ENCODE data around the gene KLK11. TPM values are rescaled to one million over a fixed set of nuclear protein-coding genes. Genes with fewer than 3 reads are reported as not detected.

The KLK11 gene
- total and polyA plus RNA-seq, 5 donors: 0.14 to 0.69 (median 0.50) TPM; not detected in 1

Other genes with a start within 250 kb of the KLK11 start
- not detected for gene ACP4, start 236.2 kb downstream of the KLK11 start, total RNA-seq
- not detected for gene ACP4, start 236.2 kb downstream of the KLK11 start, polyA plus RNA-seq
- under 1 TPM in 2 of 4 donors, not detected in 2; 0.54 to 0.82 TPM for gene KLK1, start 202.8 kb downstream of the KLK11 start, total RNA-seq
- 0.18 TPM for gene KLK1, start 202.8 kb downstream of the KLK11 start, polyA plus RNA-seq
- gene KLK15, start 193.0 kb downstream of the KLK11 start, total RNA-seq: not detected
- gene KLK15, start 193.0 kb downstream of the KLK11 start, polyA plus RNA-seq: not detected
- gene KLK3, start 171.7 kb downstream of the KLK11 start, total RNA-seq: not detected
- not detected for gene KLK3, start 171.7 kb downstream of the KLK11 start, polyA plus RNA-seq
- gene KLK2, start 153.2 kb downstream of the KLK11 start, total RNA-seq: not detected
- gene KLK2, start 153.2 kb downstream of the KLK11 start, polyA plus RNA-seq: not detected
- not detected for gene KLK4, start 115.2 kb downstream of the KLK11 start, total RNA-seq
- gene KLK4, start 115.2 kb downstream of the KLK11 start, polyA plus RNA-seq: not detected
- gene KLK5, start 73.6 kb downstream of the KLK11 start, total RNA-seq: not detected
- gene KLK5, start 73.6 kb downstream of the KLK11 start, polyA plus RNA-seq: not detected
- not detected for gene KLK6, start 57.0 kb downstream of the KLK11 start, total RNA-seq
- gene KLK6, start 57.0 kb downstream of the KLK11 start, polyA plus RNA-seq: not detected
- not detected for gene KLK7, start 42.7 kb downstream of the KLK11 start, total RNA-seq
- not detected for gene KLK7, start 42.7 kb downstream of the KLK11 start, polyA plus RNA-seq
- not detected for gene KLK8, start 25.0 kb downstream of the KLK11 start, total RNA-seq
- gene KLK8, start 25.0 kb downstream of the KLK11 start, polyA plus RNA-seq: 0.07 TPM
- under 1 TPM in 3 of 4 donors, not detected in 1; 0.48 to 0.89 (median 0.50) TPM for gene KLK10, start 6.9 kb downstream of the KLK11 start, total RNA-seq
- 0.48 TPM for gene KLK10, start 6.9 kb downstream of the KLK11 start, polyA plus RNA-seq
- gene KLK12, start 8.4 kb upstream of the KLK11 start, total RNA-seq: not detected
- gene KLK12, start 8.4 kb upstream of the KLK11 start, polyA plus RNA-seq: not detected
- gene KLK13, start 38.5 kb upstream of the KLK11 start, total RNA-seq: not detected
- 0.20 TPM for gene KLK13, start 38.5 kb upstream of the KLK11 start, polyA plus RNA-seq
- 1 to 10 TPM in 1 of 4 donors, under 1 TPM in 1, not detected in 2; 0.31 to 1.0 TPM for gene KLK14, start 56.3 kb upstream of the KLK11 start, total RNA-seq
- not detected for gene KLK14, start 56.3 kb upstream of the KLK11 start, polyA plus RNA-seq
- gene CTU1, start 81.8 kb upstream of the KLK11 start, total RNA-seq: 1 to 10 TPM; 4.2 to 5.3 (median 4.4) TPM
- gene CTU1, start 81.8 kb upstream of the KLK11 start, polyA plus RNA-seq: 2.0 TPM
- gene SIGLEC9, start 98.3 kb upstream of the KLK11 start, total RNA-seq: 1 to 10 TPM; 2.9 to 6.0 (median 4.7) TPM
- gene SIGLEC9, start 98.3 kb upstream of the KLK11 start, polyA plus RNA-seq: 1.2 TPM
- 1 to 10 TPM; 1.3 to 2.4 (median 2.0) TPM for gene SIGLEC7, start 115.7 kb upstream of the KLK11 start, total RNA-seq
- gene SIGLEC7, start 115.7 kb upstream of the KLK11 start, polyA plus RNA-seq: 0.59 TPM
- gene CD33, start 198.5 kb upstream of the KLK11 start, total RNA-seq: 1 to 10 TPM; 2.3 to 6.0 (median 4.1) TPM
- gene CD33, start 198.5 kb upstream of the KLK11 start, polyA plus RNA-seq: 2.4 TPM
- gene SIGLECL1, start 224.5 kb upstream of the KLK11 start, total RNA-seq: not detected
- not detected for gene SIGLECL1, start 224.5 kb upstream of the KLK11 start, polyA plus RNA-seq

Measured in right cardiac atrium (tissue), 5 donors.